Astrocyte (in vitro differentiated cells and primary cell): ENCODE data around the gene WSCD2.

Experiments used
- EZH2 ChIP-seq: IDR thresholded peaks from 2 replicates; pipeline ENCODE4 v1.6.1; 2012; ENCODE audit warnings: mild to moderate bottlenecking, low read length, inconsistent platforms; ENCODE audit not compliant: insufficient read depth
- TF ChIP-seq, protein P1 (sequence below): IDR thresholded peaks from 2 replicates; pipeline ENCODE4 v1.5.1; 2011; ENCODE audit warnings: low read depth, mild to moderate bottlenecking, inconsistent platforms, low read length, moderate library complexity; ENCODE audit not compliant: insufficient read depth

DNA sequence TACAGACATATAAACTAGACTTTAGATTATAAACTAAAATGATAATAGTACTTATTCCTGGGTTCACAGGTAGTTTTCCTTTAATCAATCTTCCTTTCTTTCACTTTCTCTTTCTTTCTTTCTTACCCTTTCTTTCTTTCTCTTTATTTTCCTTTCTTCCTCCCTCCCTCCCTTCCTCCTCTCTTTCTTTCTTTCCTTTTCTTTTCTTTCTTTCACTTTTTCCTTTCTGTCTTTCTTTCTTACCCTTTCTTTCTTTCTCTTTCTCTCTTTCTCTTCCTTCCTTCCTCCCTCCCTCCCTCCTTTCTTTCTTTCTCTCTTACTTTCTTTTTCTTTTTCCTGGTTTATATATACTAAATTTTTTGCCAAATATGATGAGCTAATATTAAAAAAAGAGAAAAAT lies 148.5 kb downstream of the WSCD2 start:
- TF ChIP-seq, protein P1, sequence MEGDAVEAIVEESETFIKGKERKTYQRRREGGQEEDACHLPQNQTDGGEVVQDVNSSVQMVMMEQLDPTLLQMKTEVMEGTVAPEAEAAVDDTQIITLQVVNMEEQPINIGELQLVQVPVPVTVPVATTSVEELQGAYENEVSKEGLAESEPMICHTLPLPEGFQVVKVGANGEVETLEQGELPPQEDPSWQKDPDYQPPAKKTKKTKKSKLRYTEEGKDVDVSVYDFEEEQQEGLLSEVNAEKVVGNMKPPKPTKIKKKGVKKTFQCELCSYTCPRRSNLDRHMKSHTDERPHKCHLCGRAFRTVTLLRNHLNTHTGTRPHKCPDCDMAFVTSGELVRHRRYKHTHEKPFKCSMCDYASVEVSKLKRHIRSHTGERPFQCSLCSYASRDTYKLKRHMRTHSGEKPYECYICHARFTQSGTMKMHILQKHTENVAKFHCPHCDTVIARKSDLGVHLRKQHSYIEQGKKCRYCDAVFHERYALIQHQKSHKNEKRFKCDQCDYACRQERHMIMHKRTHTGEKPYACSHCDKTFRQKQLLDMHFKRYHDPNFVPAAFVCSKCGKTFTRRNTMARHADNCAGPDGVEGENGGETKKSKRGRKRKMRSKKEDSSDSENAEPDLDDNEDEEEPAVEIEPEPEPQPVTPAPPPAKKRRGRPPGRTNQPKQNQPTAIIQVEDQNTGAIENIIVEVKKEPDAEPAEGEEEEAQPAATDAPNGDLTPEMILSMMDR, result no peak
- no peak for TF ChIP-seq EZH2
